GM21515 (cell line): ENCODE measurements around the gene ZNF584.

Experiments
- ATAC-seq: cut with Tn5 transposase; IDR thresholded peaks from one replicate; pipeline ENCODE4 v1.9.1; 2021; ENCODE audit not compliant: unreplicated experiment

The ZNF584 gene

DNA sequence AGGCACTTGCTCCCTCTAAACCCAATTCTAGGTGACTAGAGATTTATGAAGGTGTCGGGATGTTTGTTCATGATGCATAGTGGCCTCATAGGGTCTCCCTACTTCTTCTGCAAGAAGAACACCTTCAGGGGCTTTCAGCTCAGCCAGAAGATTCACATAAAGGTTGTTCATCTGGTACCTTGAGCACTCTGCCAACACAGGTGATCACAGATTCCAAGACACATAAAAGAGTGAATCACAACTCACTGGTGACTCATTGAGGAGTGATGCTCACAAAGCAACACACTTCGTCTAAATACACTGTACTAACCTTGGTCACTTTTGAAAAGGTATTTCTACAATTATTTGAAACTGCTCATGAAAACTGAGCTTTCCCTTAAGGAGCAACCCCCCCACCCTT, 51.6 kb downstream of the ZNF584 start:
- no peak for ATAC-seq

DNA sequence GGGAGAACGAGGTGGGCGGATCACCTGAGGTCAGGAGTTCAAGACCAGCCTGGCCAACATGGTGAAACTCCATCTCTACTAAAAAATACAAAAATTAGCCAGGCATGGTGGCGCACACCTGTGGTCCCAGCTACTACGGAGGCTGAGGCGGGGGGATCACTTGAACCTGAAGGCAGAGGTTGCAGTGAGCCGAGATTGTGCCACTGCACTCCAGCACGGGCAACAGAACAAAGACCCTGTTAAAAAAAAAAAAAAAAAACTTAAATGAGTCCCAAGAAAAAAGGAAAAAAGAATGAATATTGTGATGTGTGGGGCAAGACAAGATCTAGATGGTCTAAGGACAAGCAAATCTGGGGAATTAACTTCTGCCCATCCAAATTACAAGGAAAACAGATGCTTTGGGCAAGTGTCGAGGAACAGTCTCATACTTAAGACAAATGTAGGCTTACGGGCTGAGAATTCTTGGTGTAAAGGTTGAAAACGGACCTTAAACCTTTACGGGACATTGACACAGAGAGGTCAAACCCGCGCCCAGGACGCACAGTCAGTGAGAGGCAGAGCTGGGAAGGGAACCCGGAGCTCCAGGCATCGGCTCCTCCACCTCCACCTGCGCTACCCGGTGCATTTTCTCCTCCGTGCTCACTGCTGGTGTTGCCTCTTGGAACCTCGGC, 57.8 kb downstream of the ZNF584 start:
- peak; percentile 9 for ATAC-seq

DNA sequence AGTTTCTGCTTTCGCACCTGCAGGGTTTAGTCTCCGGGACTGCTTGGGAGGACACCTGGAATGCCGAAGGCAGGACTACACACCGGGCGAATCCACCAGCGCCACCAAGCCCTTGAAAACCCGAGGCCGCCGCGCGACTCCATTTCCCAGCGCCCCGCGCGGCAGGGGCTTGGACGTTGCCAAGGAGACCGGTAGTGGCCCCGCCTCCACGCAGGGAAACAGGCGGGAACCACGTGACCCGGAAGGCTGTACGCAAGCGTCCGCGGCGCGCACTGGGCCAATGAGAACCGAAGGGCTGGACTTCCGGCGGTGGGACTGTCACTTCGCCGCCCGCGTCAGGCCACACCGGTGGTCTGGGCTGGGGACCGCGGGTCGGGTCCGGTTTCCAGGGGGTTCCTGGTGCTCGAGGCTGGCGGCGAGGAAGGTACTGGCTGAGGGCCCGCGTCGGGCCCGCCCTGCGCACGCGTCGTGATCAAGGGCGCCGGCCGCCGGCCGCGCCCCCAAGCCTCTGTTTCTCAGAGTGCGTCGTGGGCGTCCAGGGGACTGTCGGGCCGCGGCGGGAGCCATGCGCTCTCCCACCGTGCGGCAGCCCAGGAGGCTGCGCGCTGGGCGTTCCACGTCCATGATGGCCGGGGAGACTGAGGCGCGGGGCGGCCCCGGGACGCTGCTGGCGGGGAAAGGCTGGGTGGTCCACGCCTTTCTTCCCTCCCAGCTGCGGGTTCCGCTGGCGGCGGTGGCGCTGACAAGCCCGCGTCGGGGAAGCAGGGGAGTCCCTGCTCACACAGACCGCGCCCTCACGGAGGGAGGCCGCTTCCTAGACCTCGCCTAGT, 58.5 kb downstream of the ZNF584 start, which contains the start of gene ZNF324:
Gene ZNF324, plus strand, starts transcription at position 321 of the 830 bp plus-strand sequence. CDS start 2,106 bp downstream, outside the sequence.
- peak; percentile 83 for ATAC-seq
